CD4-positive, alpha-beta memory T cell (primary cell): ENCODE results near the gene POFUT2. TPM values are rescaled to one million over a fixed set of nuclear protein-coding genes. Genes with fewer than 3 reads are reported as not detected.
A peak's percentile ranks its signal among the peaks of the same experiment; 100 is the strongest.

Experiments used
- CTCF ChIA-PET: fragments of 350-600 bp; sonication (Branson Sonifier 250); formaldehyde crosslinking; loops from one replicate; lab custom pipeline; 2021; ENCODE audit warnings: inconsistent platforms; ENCODE audit not compliant: partially characterized antibody; lab: Charles Lee
- POLR2A ChIA-PET: fragments of 350-600 bp; sonication (Branson Sonifier 250); formaldehyde crosslinking; loops from one replicate; lab custom pipeline; 2021; ENCODE audit not compliant: partially characterized antibody; lab: Charles Lee
- DNase-seq, 5 donors: peaks; one replicate each; pipeline versions ENCODE4 v3.0.0 to v3.0.0-alpha.2; 2020 to 2022; ENCODE audit warnings: mixed read lengths in 1 of 5
- H3K27ac ChIP-seq: one replicate; pipeline ENCODE4 v1.7.0; 2013; ENCODE audit warnings: low read depth, low read length
- H3K27me3 ChIP-seq: 2 replicates; pipeline ENCODE4 v1.7.0; 2013; ENCODE audit warnings: mild to moderate bottlenecking, low read length, moderate library complexity; ENCODE audit not compliant: insufficient read depth
- H3K36me3 ChIP-seq: 2 replicates; pipeline ENCODE4 v1.7.0; 2013; ENCODE audit warnings: mild to moderate bottlenecking, low read length, moderate library complexity; ENCODE audit not compliant: insufficient read depth
- H3K4me1 ChIP-seq: 2 replicates; pipeline ENCODE4 v1.7.0; 2013; ENCODE audit warnings: mild to moderate bottlenecking, low read length, moderate library complexity; ENCODE audit not compliant: insufficient read depth
- H3K4me3 ChIP-seq, 2 donors: one replicate each; pipeline ENCODE4 v1.7.0; 2013; ENCODE audit warnings: low read length in 2 of 2, mild to moderate bottlenecking in 1 of 2
- H3K9me3 ChIP-seq, 2 donors: one replicate each; pipeline ENCODE4 v1.7.0; 2013; ENCODE audit warnings: low read length in 2 of 2, control low read depth in 1 of 2; ENCODE audit not compliant: control insufficient read depth in 1 of 2
- H3K27ac Mint-ChIP-seq, 7 donors: one replicate each; pipeline ENCODE4 v1.8.0; 2020 to 2021; ENCODE audit warnings: mixed read lengths in 7 of 7, mild to moderate bottlenecking in 6 of 7, inconsistent platforms in 3 of 7, moderate library complexity in 3 of 7
- H3K27me3 Mint-ChIP-seq, 2 donors: one replicate each; pipeline ENCODE4 v1.8.0; 2020 to 2021; ENCODE audit warnings: mixed read lengths in 2 of 2
- H3K36me3 Mint-ChIP-seq, 2 donors: one replicate each; pipeline ENCODE4 v1.8.0; 2020 to 2021; ENCODE audit warnings: mixed read lengths in 2 of 2, inconsistent platforms in 1 of 2, mild to moderate bottlenecking in 1 of 2
- H3K4me1 Mint-ChIP-seq, 4 donors: one replicate each; pipeline ENCODE4 v1.8.0; 2020 to 2021; ENCODE audit warnings: mixed read lengths in 4 of 4, mild to moderate bottlenecking in 1 of 4
- H3K4me3 Mint-ChIP-seq, 8 donors: one replicate each; pipeline ENCODE4 v1.8.0; 2020 to 2021; ENCODE audit warnings: mixed read lengths in 8 of 8, mild to moderate bottlenecking in 7 of 8, moderate library complexity in 6 of 8, inconsistent platforms in 3 of 8
- H3K9me3 Mint-ChIP-seq, 8 donors: one replicate each; pipeline ENCODE4 v1.8.0; 2020 to 2021; ENCODE audit warnings: mixed read lengths in 8 of 8, mild to moderate bottlenecking in 5 of 8, inconsistent platforms in 3 of 8, moderate library complexity in 1 of 8
- intact Hi-C: fragments of 100-400 bp; cut with micrococcal nuclease; formaldehyde crosslinking; loops from one replicate; pipeline ENCODE4 v1.15.1; 2023
- polyA plus RNA-seq, 2 donors: library from polyadenylated mRNA; unstranded; fragments of 300-500 nt; fragmentation: Illumina TruSeq; gene quantifications; one replicate each; pipeline ENCODE4 v1.2.3, GENCODE V29; 2021
- total RNA-seq, 2 experiments: library from RNA; stranded (reverse); gene quantifications; one replicate each; pipeline ENCODE4 v1.2.3, GENCODE V29; 2021

The POFUT2 gene
- total and polyA plus RNA-seq, 4 experiments from 2014 or later = 2.8 to 40.8 (median 22.9) TPM

DNA sequence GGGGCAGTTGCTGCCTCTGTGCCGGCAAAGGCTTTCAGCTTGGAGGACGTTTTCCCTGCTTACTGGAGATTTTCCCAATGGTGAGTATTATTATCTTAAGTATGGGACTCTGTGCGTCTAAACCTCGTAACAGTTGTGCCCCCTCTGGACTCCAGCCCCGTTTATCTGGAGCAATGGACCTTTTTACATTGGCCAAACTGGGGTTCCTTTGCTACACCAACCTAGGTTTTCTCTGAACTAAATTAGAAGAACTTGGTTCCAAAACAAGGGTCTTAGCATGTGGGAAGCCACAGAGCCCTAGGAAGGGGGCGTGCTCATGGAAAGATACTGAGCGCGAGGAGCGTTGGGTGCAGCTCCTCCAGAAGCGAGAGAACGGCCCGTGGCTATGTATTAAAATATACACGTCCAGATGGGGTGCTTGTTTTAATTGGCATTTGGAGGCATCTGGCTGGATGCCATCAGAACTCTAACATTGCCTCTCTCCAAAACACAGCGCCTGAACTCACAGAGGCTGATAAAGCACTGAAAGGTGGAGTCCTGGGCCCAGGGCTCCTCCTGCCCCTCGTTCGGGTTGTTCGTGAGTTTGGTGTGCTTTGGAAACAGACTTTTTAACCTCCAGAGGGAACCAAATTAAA lies 28.4 kb downstream of the POFUT2 start:
- peaks cover 24% of the 10 kb centered on the region for H3K4me1 ChIP-seq
- H3K27me3 ChIP-seq = no peaks in the 10 kb centered on the region
- H3K36me3 Mint-ChIP-seq = peaks cover 0 to 10% of the 10 kb centered on the region in 2 donors
- intact Hi-C loops = no loop called here
- ChIA-PET POLR2A (no interaction called here), CTCF (no interaction called here)
- H3K9me3 Mint-ChIP-seq = peaks cover 0 to 3% (median 0%) of the 10 kb centered on the region in 8 donors
- no peak overlapping the region for H3K4me3 Mint-ChIP-seq
- H3K27me3 Mint-ChIP-seq = peaks cover 3 to 14% of the 10 kb centered on the region in 2 donors
- DNase-seq = no peak
- H3K36me3 ChIP-seq = peaks cover 11% of the 10 kb centered on the region
- H3K27ac ChIP-seq = no peak overlapping the region
- peaks cover 8 to 29% (median 17%) of the 10 kb centered on the region in 4 donors for H3K4me1 Mint-ChIP-seq
- H3K9me3 ChIP-seq = no peaks in the 10 kb centered on the region
- H3K27ac Mint-ChIP-seq = no peak overlapping the region
- no peak overlapping the region for H3K4me3 ChIP-seq

GRCh38 chr21:45258466-45258865 lies 29.2 kb downstream of the POFUT2 start:
- Histone ChIP-seq H3K4me3 (no peak overlapping the region), H3K9me3 (no peaks in the 10 kb centered on the region), H3K27ac (no peak overlapping the region), H3K4me1 (peaks cover 24% of the 10 kb centered on the region), H3K27me3 (no peaks in the 10 kb centered on the region), H3K36me3 (peaks cover 3% of the 10 kb centered on the region)
- Mint-ChIP-seq H3K4me3 (no peak overlapping the region), H3K36me3 (peaks cover 0 to 3% of the 10 kb centered on the region in 2 donors), H3K4me1 (peaks cover 8 to 30% (median 18%) of the 10 kb centered on the region in 4 donors), H3K9me3 (peaks cover 0 to 3% (median 0%) of the 10 kb centered on the region in 8 donors), H3K27ac (no peak overlapping the region), H3K27me3 (peaks cover 3 to 16% of the 10 kb centered on the region in 2 donors)
- intact Hi-C loops = no loop called here
- CTCF ChIA-PET = no interaction called here
- DNase-seq = no peak
- POLR2A ChIA-PET = no interaction called here

- Mint-ChIP-seq H3K4me1 (peaks cover 8 to 30% (median 18%) of the 10 kb centered on the region in 4 donors), H3K4me3 (no peak overlapping the region), H3K27me3 (peaks cover 3 to 16% of the 10 kb centered on the region in 2 donors), H3K9me3 (peaks cover 0 to 3% (median 0%) of the 10 kb centered on the region in 8 donors), H3K27ac (no peak overlapping the region), H3K36me3 (no peaks in the 10 kb centered on the region)
- H3K9me3 ChIP-seq = no peaks in the 10 kb centered on the region
- H3K4me3 ChIP-seq = no peak overlapping the region
- no peak for DNase-seq
- CTCF ChIA-PET = no interaction called here
- intact Hi-C loops = no loop called here
- peaks cover 24% of the 10 kb centered on the region for H3K4me1 ChIP-seq
- no peaks in the 10 kb centered on the region for H3K36me3 ChIP-seq
- POLR2A ChIA-PET = no interaction called here
- no peaks in the 10 kb centered on the region for H3K27me3 ChIP-seq
- no peak overlapping the region for H3K27ac ChIP-seq
Measured at GRCh38 chr21:45257673-45258341, 29.9 kb downstream of the POFUT2 start.

- H3K9me3 Mint-ChIP-seq = peaks cover 0 to 2% (median 0%) of the 10 kb centered on the region in 8 donors
- ChIA-PET POLR2A (no interaction called here), CTCF (no interaction called here)
- no peaks in the 10 kb centered on the region for H3K36me3 Mint-ChIP-seq
- H3K4me3 Mint-ChIP-seq = peak overlapping the region in 4 of 8 donors; percentile 7 to 70 (median 22)
- H3K4me1 Mint-ChIP-seq = peaks cover 8 to 30% (median 18%) of the 10 kb centered on the region in 4 donors
- intact Hi-C loops = no loop called here
- H3K27me3 Mint-ChIP-seq = peaks cover 3 to 16% of the 10 kb centered on the region in 2 donors
- H3K27ac Mint-ChIP-seq = no peak overlapping the region
- H3K27me3 ChIP-seq = no peaks in the 10 kb centered on the region
- peaks cover 24% of the 10 kb centered on the region for H3K4me1 ChIP-seq
- no peaks in the 10 kb centered on the region for H3K36me3 ChIP-seq
- DNase-seq = no peak
- H3K4me3 ChIP-seq = no peak overlapping the region
- H3K9me3 ChIP-seq = no peaks in the 10 kb centered on the region
- no peak overlapping the region for H3K27ac ChIP-seq
Measured at GRCh38 chr21:45256912-45257672, 30.6 kb downstream of the POFUT2 start.

- H3K27me3 ChIP-seq = no peaks in the 10 kb centered on the region
- ChIA-PET CTCF (no interaction called here), POLR2A (no interaction called here)
- Mint-ChIP-seq H3K4me3 (peak overlapping the region in 4 of 8 donors; percentile 41 to 70 (median 62)), H3K27me3 (peaks cover 3 to 16% of the 10 kb centered on the region in 2 donors), H3K36me3 (no peaks in the 10 kb centered on the region), H3K4me1 (peaks cover 8 to 30% (median 18%) of the 10 kb centered on the region in 4 donors), H3K27ac (peak overlapping the region in 2 of 7 donors; percentile 53 to 60), H3K9me3 (peaks cover 0 to 2% (median 0%) of the 10 kb centered on the region in 8 donors)
- intact Hi-C loops = no loop called here
- H3K4me1 ChIP-seq = peaks cover 24% of the 10 kb centered on the region
- no peaks in the 10 kb centered on the region for H3K9me3 ChIP-seq
- no peak for DNase-seq
- H3K36me3 ChIP-seq = no peaks in the 10 kb centered on the region
- H3K27ac ChIP-seq = no peak overlapping the region
- H3K4me3 ChIP-seq = no peak overlapping the region
Measured at GRCh38 chr21:45256021-45256911, 31.4 kb downstream of the POFUT2 start.

DNA sequence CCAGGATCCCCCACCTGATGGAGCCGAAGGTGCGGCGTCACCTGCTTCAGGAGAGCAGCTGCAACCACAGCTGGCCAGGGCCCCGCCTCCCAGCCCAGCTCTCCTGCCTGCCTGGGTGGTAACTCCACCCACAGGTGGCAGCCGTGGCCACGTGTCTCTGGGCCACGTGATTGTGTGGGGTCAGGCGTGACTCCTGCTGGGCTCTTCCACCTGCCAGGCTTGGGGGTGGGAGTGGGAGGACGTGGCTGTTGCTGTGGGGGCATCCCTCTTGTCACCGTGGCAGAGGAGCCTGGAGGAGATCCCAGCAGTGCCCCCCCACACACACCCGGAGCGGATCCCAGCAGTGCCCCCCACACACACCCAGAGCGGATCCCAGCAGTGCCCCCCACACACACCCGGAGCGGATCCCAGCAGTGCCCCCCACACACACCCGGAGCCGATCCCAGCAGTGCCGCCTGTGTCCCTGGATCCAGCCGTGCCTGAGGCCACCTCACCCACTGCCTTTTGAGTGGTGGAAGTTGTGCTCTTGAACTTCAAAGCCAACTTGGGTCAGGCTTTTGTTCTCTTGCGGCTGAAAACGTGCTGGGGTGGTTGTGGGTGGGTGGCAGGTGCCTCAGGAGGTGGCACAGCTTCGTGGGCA lies 32.2 kb downstream of the POFUT2 start:
- Histone ChIP-seq H3K4me1 (peaks cover 24% of the 10 kb centered on the region), H3K36me3 (no peaks in the 10 kb centered on the region), H3K27ac (no peak overlapping the region), H3K27me3 (no peaks in the 10 kb centered on the region), H3K9me3 (no peaks in the 10 kb centered on the region), H3K4me3 (no peak overlapping the region)
- DNase-seq = peak in 4 of 5 donors; percentile 24 to 53 (median 46)
- peaks cover 0 to 2% (median 0%) of the 10 kb centered on the region in 8 donors for H3K9me3 Mint-ChIP-seq
- peaks cover 3 to 16% of the 10 kb centered on the region in 2 donors for H3K27me3 Mint-ChIP-seq
- POLR2A ChIA-PET = no interaction called here
- intact Hi-C loops = no loop called here
- H3K4me1 Mint-ChIP-seq = peaks cover 8 to 30% (median 18%) of the 10 kb centered on the region in 4 donors
- CTCF ChIA-PET = no interaction called here
- peak overlapping the region in 3 of 7 donors; percentile 23 to 70 (median 65) for H3K27ac Mint-ChIP-seq
- H3K4me3 Mint-ChIP-seq = peak overlapping the region in 6 of 8 donors; percentile 38 to 66 (median 53)
- no peaks in the 10 kb centered on the region for H3K36me3 Mint-ChIP-seq
